Superior temporal gyrus (tissue), 1 donor: ENCODE results near the gene KANK2.
"Not testable (repeated sequence)": the region's sequence is repeated elsewhere in the genome, so short reads cannot be mapped to it uniquely, and the experiment has no call there.

ENCODE experiments used
- DNase-seq: peaks from one replicate; pipeline ENCODE4 v3.0.0-alpha.2; 2016; ENCODE audit errors: extremely low spot score

KANK2 gene

DNA sequence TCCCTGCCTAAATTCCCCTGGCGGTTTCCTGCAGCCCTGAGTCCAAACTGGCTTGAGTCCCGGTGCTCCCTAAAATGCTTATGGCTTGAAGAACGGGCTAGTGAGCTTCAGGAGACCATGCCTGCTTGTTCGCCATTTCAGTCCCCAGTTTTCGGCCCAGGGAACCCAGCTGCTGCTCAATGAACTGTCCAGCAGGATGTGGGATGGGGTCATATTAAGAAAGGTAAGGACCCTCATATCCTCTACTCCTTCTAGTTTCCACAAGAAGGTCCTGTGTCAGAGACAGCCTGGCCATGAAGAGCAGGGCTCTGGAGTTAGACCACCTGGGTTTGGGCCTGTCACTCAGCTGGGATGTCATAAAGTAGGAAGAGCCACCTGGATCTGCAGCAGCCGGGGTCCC, 24.8 kb downstream of the KANK2 start:
- no peak for DNase-seq

DNA sequence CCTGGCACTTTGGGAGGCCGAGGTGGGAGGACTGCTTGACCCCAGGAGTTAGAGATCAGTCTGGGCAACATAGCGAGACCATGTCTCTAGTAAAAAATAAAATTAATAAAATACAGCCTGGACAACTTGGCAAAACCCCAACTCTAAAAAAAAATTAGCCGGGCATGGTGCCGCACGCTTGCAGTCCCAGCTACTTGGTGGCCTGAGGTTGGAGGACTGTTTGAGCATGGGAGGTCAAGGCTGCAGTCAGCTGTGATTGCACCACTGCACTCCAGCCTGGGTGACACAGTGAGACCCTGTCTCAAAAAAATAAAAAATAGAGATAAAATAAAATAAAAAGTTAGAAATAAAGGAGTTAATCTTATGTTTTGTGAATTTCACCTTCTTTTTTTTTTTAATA, 26.2 kb downstream of the KANK2 start:
- DNase-seq: no peak

DNA sequence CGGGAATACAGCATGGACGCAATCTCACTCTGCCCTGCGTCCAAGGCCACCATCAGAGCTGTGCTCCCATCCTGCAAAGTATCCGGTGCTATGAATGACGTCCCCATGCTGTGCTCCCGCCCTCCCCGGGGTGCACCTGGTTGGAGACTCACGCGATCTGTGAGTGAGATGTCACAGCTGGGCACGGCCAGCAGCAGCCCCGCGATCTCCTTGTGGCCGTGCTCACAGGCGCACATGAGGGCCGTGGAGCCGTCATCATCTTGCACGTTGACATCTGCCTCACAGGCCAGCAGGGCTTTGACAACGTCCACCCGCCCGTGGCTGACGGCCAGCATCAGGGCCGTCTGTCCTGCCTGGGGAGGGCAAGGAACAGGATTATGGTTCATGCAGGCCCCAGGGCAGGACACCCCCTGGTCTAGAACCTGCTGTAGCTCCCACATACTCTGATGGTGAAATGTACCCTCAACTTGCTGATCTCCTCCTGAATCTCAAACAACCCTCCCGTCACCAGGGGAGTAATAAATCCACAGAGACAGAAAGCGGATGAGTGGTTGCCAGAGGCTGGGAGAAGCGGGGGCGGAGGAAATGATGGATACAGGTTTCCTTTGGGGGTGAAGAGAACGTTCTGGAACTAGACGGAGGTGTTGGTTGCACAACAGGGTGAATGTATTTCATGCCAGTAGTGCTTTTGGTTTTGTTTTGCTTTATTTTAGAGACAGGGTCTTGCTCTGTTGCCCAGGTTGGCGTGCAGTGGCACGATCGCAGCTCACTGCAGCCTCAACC, 27.3 kb downstream of the KANK2 start:
- no peak for DNase-seq

DNA sequence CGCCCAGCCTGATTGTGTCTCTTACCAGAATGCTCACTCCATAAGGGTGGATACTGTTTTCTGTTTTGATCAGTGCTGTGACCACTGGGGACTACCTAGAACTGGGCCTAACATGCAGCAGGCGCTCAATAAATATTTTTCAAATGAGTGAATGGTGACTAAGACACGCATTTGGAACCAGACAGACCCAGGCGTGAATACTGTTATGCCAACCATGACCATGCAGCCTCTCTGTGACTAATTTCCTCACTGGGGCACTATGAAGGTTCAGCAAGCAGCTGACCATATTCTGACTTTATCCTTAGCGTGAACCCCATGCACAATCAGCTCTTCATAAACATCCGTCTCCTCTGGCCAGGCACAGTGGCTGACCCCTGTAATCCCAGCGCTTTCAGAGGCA, 28.8 kb downstream of the KANK2 start:
- DNase-seq: no peak

DNA sequence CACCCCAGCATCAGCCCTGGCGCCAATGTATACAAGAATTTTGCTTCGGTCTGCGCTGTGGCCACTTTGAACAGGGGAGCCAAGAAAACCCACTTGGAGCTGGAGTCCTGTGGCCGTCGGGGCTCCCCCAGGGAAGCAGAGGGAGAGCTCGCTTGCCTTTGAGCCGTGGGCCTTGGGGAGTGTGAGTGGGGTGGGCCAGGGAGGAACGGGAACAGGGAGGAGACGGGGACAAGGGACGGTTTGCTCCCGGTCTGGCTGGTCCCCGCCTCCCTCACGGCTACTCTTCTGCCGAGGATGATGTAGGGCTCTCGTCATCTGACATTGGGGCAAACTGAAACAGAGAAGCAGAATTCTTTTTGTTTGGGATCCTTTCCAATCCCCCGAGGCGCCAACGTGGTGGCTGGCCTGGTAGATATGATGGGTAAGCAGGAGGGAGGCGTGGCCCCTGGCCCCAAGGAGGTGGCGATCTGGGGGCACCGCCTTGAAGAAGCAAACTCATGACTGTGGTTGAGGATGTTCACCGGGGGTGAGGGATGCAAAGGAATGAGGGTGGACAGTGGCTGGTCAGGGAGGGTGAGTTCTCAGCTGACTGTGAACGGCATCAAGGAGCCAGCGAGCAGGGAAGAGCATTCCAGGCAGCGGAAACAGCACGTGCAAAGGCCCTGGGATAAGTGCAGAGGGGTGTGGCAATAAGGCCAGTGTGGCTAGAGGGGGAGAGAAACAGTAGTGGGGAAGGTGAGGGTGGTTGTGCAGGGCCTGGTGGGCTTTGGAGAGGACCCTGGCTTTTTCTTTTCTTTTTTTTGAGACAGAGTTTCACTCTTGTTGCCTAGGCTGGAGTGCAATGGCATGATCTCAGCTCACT, 30.8 kb downstream of the KANK2 start:
- DNase-seq: no peak

DNA sequence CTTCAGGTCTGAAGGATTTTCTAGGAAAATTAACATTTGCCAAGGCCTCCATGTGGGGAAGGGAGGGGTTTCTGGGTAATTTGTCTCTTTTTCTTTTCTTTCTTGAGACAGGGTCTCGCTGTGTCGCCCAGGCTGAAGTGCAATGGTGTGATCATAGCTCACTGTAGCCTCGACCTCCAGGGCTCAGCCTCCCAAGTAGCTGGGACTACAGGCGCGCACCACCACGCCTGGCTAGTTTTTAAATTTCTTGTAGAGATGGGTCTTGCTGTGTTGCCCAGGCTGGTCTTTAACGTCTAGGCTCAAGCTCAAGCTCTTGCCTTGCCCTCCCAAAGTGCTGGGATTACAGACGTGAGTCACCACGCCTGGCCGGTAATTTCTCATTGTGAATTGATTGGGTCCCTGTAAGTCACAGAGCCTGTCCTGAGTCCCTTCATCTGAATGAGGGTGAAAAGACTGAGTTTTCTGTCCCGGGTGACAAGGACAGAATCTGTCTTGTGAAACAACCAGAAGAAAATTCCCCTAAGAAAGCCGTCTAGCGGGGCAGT, 31.8 kb downstream of the KANK2 start:
- DNase-seq: no peak

DNA sequence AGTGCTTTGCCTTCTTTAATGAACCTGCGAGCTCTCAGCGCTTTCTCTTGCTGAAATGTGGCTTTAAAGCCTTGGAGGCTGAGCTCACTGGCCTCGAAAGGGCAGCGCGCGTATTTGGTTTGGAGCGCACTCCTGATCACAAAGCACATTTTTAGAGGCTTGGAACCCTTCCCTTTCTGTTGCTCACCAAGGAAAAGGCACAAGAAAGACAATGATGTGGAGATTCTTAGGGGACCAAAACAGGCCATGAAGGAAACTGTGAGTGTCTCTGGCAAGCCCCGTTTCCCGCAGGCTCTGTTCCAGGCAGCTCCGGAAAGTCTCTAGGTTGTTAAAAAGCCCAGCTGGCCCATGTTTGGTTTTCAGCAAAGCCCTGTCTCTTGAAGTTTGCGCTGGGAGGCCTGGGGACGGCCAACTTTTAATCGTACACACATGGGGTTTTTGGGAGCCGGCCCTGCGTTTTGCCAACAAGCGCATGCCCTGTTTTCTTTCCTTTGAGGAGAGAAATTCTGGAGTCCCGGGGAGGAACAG, 32.4 kb downstream of the KANK2 start:
- peak; percentile 41 for DNase-seq

DNA sequence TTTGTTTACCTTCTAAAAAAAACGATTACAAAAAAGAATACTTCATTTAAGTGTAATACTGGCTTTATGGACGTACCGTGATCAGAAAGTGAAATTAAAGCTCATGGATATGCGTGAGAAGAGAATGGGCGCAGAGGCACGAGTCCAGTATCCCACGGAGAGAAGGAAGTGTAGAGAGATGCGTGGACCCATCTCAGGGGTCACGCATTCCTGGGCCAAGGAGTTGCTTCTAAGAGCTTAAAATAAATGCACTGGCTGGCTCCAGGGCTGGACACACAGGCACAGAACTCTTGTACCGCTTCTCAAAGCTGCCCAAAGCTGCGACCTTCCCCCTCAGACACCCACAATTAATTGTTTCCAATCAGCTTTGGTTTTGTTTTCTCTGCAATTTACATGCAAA, 33.0 kb downstream of the KANK2 start:
- no peak for DNase-seq

DNA sequence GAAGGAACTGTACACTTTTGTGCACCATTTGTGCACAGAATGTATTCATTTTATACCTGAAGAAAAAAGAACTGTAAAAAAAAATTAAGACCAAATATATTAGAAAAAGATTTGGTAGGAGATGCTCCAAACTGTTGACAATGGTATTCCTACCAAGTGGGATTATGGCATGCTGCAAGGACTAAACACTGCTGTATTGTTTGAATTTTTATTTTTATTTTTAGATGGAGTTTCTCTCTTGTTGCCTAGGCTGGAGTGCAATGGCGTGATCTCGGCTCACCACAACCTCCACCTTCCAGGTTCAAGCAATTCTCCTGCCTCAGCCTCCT, 36.9 kb downstream of the KANK2 start:
- not testable (repeated sequence) for DNase-seq

DNA sequence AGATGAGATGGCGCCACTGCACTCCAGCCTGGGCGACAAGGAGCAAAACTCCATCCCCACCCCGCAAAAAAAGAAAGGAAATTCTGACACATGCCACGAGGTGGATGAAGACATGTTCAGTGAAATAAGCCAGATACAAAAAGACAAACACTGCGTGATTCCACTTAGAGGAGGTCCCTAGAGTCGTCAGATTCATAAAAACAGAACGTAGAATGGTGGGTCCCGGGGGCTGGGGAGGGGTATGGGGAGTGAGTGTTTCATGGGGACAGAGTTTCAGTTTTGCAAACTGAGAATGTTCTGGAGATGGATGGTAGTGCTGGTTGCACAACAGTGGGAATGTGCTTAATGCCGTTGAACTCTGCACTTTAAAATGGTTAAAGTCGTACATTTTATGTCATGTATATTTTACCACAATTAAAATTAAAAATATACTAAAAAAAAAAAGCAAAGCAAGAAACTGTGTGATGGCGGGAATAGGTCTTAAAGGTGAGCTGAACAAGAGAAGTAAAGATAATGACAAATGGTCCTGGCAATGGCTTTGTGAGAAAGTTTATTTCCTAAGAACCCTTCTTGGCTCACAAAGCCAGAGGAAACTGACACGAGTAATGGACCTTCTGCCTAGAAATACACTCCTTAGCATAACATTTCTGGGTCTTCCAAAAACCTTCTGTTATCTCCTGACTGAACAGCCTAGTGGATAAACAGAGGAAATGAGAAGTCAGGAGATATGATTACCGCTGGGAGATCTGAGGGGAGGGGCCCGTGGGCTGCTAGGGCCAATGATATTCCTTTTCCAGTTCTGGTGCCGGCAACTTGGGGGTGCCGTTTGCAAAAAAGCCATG, 37.5 kb downstream of the KANK2 start:
- DNase-seq: no peak

DNA sequence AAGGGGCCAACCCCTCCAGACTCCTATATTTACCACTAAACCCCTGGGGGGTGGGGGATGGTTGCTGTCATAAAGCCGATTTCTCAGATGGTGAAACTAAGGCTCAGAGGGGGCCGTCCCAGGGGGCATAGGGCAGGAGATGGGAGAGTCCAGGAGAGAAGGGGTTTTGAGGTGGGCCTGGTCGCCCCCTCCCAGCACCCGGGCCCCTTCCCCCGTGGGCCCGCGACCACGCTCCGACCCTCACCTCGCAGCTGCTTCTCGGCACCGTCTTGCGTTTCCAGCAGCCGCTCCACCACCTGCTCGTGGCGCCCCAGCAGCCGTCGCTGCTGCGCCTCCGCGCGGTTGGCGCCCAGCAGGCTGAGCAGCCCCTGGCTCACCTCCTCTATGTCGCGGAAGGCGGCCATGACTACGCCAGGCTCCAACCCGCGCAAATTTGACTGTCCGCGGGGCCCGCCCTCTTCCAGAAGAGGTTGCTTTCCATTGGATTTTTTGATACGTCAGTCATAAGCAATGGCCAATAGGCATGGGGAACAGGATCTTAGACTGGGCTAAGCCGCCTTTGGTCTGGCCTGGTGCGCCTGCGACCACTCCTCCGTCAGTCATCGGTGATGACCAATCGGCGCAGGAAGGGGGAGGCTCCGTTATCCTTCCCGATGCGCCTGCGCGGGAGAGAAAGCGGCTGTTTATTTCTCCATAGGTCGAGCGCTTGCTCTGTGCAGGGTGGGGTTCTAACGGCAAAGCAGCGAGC, 41.8 kb downstream of the KANK2 start, which contains the start of gene SPC24:
Gene SPC24, minus strand, starts transcription at position 410 of the 748 bp plus-strand sequence. Its CDS starts 6 bp downstream, at position 404.
- peak; percentile 99 for DNase-seq

DNA sequence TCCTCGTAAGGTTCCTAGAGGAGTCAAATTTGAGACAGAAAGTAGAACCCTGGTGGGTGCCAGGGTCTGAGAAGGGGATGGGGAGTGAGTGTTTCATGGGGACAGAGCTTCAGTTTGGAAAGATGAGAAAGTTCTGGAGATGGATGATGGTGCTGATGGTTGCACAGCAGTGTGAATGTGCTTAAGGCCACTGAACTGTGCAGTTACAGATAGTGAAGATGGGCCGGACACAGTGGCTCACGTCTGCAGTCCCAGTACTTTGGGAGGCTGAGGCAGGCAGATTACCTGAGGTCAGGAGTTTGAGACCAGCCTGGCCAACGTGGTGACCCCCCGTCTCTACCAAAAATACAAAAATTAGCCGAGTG, 42.7 kb downstream of the KANK2 start:
- no peak for DNase-seq

DNA sequence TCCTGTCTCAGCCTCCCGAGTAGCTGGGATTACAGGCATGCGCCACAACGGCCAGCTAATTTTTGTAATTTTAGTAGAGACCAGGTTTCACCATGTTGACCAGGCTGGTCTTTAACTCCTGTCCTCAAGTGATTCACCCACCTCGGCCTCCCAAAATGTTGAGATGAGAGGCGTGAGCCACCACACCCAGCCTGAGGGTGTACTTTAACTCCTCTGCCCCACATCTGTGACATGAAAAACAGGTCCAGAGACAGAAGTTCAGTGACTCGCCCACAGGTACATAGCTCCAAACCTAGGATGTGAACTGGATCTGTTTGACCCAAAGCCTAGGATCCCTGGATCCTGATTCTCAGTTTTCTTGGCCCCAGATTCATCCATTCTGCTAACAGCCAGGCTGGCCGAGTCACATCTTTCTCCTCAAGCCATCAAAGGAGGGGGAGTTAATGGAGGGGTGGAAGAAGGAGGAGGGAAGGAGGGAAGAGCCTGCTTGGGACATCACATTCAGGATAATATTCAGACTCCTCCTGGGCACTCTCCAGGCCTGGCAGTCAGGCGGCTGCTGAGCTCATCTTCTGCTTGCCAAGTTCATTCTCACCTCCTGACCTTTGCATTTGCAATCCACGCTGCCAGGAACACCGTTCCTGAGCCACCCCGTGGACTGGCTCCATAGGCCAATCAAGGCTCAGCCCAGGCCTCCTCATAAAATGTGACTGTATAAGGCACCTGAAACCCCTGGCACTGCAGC, 44.9 kb downstream of the KANK2 start:
- no peak for DNase-seq

DNA sequence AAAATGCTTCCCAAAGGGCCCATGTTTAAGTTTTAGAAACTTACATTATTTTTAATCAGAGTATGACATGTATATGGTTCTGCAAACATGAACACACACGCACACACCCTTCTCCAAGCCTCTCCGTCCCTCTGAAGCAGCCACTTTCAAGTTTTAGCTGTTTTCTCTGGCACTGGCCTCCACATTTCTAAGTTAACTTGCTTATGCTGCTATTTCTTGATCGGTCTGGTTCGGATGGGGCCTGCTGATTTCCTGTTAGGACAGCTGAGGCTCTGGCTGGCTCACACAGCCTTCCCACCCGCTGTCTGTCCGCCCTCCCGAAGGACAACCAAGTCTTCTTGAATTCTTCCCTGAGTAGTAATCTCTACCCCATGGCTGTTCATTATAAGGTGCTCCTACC, 46.2 kb downstream of the KANK2 start:
- no peak for DNase-seq

DNA sequence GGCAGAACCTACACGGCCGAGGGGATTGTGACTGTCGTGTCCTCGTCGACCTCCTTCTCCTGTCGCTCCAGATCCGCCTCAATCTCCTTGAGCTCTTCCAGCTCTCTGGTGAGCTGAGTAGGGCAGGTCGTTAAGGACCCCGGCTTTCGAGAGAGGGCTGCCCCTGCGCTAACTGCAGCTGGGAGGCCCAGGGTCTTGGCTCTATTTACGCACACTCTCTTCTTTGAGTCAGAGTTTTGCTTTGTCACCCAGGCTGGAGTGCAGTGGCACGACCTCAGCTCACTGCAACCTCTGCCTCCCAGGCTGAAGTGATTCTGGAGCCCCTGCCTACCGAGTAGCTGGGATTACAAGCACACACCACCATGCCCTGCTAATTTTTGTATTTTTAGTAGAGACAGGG, 49.3 kb downstream of the KANK2 start:
- no peak for DNase-seq

DNA sequence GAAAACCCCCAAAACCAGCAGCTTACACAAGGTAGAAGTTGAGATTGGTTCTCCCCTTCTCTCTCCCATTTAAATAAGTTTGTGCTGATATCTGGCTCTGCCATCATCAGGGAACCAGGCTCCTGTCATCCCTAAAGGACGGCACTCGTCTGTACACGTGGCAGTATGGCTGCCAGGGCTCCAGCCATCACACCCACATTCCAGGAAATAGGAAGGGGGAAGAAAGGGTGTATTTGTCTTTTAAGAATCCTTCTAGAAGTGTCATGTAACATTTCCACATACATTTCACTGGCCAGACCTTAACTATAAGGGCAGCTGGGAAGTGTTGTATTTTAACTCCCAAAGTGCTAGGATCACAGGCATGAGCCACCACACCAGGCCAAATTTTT, 51.8 kb downstream of the KANK2 start:
- no peak for DNase-seq

DNA sequence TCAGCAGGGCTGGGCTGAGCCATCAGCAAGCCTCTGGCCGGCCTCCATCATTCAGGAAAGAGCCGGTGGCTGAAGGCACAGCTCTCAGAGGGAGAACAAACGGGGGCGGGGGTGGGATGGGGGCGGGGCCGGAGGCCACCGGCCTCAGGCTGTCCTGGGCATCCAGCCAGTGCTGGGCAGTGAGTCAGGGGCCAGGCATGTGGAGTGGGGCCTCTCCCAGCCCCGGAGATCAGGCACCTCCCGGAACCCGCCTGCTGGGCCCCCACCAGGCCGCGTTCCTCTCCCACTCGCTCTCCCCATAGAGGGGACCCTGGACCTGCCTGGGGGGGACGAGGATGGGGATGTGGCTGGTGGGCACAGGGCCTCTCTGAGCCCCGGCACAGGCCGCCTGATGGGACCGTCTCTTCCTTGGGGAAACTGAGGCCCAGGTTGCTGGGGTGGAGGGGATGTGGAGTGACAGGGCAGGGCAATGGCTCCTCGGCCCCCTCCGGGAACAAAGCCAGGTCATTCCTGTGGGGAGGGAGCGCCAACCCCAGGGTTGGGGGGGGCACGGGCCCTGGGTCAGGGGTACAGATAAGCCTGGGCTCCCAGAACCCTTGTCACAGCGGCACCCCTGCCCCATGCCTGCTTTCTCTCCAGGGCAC, 54.7 kb downstream of the KANK2 start:
- no peak for DNase-seq

DNA sequence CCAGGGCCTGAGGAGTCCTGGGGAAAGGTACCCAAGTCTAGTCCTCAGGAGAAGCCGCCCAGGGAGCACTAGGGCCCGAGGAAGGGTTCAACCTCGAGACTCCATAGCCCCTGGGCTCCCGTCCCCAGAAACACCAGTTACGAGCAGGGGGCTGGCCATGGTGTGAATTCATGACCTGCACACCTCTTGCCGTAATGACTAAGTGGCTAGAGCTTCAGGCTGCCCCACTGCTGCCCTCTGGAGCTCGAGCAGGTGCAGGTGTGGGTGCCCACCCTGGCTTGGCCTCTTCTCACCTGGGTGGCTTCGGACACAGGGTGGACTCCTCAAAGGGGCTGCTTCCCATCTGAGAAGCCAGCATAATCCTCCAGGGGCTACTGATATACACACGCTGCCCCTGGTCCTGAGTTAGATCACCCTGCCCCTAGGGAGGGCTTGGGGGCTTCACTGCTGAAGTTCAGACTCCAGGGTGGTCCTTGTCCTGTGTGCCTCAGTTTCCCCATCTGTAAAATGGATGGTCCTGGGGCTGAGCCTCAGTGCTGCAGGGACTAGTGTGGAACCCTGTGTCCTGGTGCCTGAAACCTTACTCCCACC, 55.3 kb downstream of the KANK2 start:
- no peak for DNase-seq

DNA sequence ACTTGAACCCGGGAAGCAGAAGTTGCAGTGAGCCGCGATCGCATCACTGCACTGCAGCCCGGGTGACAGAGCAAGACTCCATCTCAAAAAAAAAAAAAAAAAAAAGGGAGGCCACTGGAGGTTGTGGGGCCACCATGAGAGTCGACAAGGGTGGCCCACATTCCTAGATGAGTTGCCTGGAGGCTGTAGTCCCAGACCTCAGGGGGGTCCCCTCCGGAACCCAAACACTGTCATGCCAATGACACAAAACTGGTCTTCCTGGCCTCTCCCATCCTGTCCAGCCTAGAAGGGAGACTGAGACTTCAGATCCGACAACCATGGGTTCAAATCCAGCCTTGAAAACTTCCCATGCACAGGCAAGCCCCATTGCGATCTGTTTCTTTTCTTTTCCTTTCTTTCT, 56.4 kb downstream of the KANK2 start:
- DNase-seq: no peak
